Type B pancreatic cell (in vitro differentiated cells): Measurements from ENCODE around the gene EPN1. TPM values are rescaled to one million over a fixed set of nuclear protein-coding genes. Genes with fewer than 3 reads are reported as not detected.

Source experiments
- DNase-seq: peaks from one replicate; pipeline ENCODE4 v3.0.0; 2021; ENCODE audit warnings: mixed read lengths; ENCODE audit not compliant: unreplicated experiment; ENCODE audit errors: extremely low spot score
- H3K27ac Mint-ChIP-seq: 2 replicates; pipeline ENCODE4 v1.8.0; 2021; ENCODE audit warnings: mild to moderate bottlenecking, mixed read lengths
- H3K27me3 Mint-ChIP-seq: 2 replicates; pipeline ENCODE4 v1.8.0; 2021; ENCODE audit warnings: mixed read lengths
- H3K36me3 Mint-ChIP-seq: 2 replicates; pipeline ENCODE4 v1.8.0; 2021; ENCODE audit warnings: mixed read lengths
- H3K4me1 Mint-ChIP-seq: one replicate; pipeline ENCODE4 v1.8.0; 2021; ENCODE audit warnings: mixed read lengths; ENCODE audit not compliant: unreplicated experiment
- H3K4me3 Mint-ChIP-seq: 2 replicates; pipeline ENCODE4 v1.8.0; 2021; ENCODE audit warnings: mild to moderate bottlenecking, mixed read lengths
- H3K9me3 Mint-ChIP-seq: 2 replicates; pipeline ENCODE4 v1.8.0; 2021; ENCODE audit warnings: mixed read lengths
- long read RNA-seq: library from polyadenylated mRNA; unstranded; transcript quantifications from one replicate; pipeline ENCODE4 v2.0.0, GENCODE V29; 2020
- total RNA-seq: library from RNA; stranded (reverse); gene quantifications from 2 replicates; pipeline ENCODE4 v1.2.1, GENCODE V29; 2021; ENCODE audit warnings: low replicate concordance
- TF ChIP-seq, protein P1 (sequence below): fragments of 200-600 bp; sonication (generic); conservative IDR thresholded peaks from 2 replicates; pipeline ENCODE4 v1.5.0; 2021; ENCODE audit warnings: antibody characterized with exemption, mild to moderate bottlenecking

EPN1 gene
- 121 and 127 TPM in 2 replicates for total RNA-seq
- long read RNA-seq = 0 reads

DNA sequence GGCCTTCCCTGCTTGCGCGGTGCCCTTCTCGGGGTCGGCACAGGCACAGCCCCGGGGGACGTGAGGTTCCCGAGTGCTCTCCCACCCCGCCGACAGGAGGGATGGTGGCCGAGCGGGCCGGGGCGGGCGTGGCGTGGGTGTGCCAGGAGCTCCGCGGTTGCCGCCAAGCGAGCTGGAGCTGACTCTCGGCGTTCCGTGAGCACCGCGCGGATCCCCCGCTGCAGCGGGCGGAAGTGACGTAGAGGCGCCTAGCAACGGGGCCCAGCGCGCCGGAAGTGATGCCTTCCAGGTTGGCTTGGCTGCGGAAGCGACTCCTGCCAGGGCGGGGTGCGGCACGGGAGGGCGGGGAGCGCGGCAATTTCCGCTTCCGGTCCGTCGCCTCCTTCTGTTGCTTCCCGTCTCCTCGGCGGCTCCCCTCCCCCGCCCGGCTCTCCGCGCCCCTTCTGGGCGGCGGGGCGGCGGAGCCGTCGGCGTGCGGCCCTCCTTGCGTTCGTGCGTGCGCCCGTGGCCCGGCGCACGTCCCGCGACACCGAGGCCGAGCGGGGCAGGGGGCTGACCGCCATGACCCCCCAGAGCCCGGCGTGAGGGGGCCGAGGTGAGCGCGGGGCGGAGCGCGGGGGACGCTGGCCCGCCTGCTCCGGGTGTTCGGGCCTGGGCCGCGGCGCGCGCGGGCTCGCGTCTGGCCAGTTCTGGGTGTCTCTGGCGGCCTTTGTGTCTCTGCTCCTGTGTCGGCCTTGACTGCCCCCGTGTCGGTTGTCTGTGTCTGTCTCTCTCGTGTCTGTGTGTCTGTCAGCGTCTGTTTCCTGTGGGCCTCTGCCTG lies at the start of gene EPN1:
Gene EPN1 (plus strand): TSS at position 386 of the 820 bp plus-strand sequence. CDS start 3,402 bp downstream, outside the sequence.
- Mint-ChIP-seq H3K27ac (peak within 1 kb of the TSS; percentile 93), H3K4me1 (peaks cover 22% of the 10 kb centered on the region), H3K36me3 (peaks cover 7% of the 10 kb centered on the region), H3K9me3 (no peaks in the 10 kb centered on the region), H3K4me3 (peak within 1 kb of the TSS; percentile 97), H3K27me3 (no peaks in the 10 kb centered on the region)
- DNase-seq = peak; percentile 99
- TF ChIP-seq, protein P1, sequence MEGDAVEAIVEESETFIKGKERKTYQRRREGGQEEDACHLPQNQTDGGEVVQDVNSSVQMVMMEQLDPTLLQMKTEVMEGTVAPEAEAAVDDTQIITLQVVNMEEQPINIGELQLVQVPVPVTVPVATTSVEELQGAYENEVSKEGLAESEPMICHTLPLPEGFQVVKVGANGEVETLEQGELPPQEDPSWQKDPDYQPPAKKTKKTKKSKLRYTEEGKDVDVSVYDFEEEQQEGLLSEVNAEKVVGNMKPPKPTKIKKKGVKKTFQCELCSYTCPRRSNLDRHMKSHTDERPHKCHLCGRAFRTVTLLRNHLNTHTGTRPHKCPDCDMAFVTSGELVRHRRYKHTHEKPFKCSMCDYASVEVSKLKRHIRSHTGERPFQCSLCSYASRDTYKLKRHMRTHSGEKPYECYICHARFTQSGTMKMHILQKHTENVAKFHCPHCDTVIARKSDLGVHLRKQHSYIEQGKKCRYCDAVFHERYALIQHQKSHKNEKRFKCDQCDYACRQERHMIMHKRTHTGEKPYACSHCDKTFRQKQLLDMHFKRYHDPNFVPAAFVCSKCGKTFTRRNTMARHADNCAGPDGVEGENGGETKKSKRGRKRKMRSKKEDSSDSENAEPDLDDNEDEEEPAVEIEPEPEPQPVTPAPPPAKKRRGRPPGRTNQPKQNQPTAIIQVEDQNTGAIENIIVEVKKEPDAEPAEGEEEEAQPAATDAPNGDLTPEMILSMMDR = no peak

DNA sequence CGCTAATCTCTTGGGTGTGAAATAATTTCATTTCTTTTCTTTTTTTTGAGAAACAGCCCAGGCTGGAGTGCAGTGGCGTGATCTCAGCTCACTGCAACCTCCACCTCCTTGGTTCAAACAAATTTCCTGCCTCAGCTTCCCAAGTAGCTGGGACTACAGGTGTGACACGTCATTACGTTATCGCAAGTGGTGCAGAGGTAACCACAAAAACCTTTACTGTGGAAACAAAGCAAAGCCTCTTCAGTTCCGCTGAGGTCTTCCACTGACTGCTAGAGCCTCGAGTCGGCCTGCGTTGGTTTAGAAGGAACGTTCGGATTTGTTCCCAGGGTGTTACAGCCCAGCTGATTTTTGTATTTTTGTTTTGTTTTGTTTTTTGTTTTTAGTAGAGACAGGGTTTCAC lies 48.7 kb upstream of the EPN1 start:
- Mint-ChIP-seq H3K27me3 (no peaks in the 10 kb centered on the region), H3K27ac (no peak overlapping the region), H3K4me1 (peaks cover 14% of the 10 kb centered on the region), H3K4me3 (no peak overlapping the region), H3K9me3 (no peaks in the 10 kb centered on the region), H3K36me3 (no peaks in the 10 kb centered on the region)
- no peak for DNase-seq
- TF ChIP-seq, protein P1 = no peak

DNA sequence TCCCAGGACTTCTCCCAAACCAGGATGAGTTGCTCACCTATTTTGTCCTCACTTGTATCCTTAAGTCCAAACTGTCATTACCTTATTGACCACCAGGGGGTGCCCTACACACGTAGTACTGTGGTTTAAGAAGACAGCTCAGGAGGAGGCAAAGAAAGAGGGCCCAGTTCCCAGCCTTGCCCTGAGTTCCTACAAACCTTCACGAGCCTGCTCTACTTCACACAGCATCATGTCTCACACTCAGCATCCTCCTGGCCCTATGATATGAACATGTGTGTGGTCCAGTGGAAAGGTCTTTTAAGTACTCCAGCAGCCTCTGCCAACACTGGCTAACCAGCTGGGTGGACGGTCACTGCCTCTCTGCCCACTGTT lies 42.6 kb upstream of the EPN1 start:
- Mint-ChIP-seq H3K27ac (peak overlapping the region; percentile 76), H3K9me3 (no peaks in the 10 kb centered on the region), H3K4me3 (peak overlapping the region; percentile 74), H3K27me3 (no peaks in the 10 kb centered on the region), H3K36me3 (peaks cover 8% of the 10 kb centered on the region), H3K4me1 (peaks cover 27% of the 10 kb centered on the region)
- DNase-seq = no peak
- TF ChIP-seq, protein P1 = peak; percentile 90

DNA sequence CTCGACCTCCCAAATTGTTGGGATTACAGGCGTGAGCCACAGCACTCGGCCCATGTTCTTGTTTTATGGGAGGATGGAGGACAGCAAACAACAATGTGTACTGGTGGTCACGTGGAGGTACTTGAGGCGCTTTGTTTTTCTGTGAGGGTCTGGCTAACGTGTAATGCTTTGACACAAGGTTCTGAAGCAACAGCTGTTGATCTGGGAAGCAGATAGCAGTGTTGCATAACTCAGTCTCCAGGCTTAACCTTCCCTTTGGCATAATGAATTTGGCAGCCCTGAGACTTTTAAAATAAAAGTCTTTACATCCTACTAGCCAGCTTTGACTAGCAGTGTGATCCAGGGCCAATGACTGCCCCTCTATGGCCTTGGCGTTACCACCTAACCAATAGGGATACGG lies 41.2 kb upstream of the EPN1 start:
- H3K27me3 Mint-ChIP-seq = no peaks in the 10 kb centered on the region
- H3K4me3 Mint-ChIP-seq = no peak overlapping the region
- TF ChIP-seq, protein P1 = no peak
- peaks cover 14% of the 10 kb centered on the region for H3K36me3 Mint-ChIP-seq
- H3K27ac Mint-ChIP-seq = peak overlapping the region; percentile 99
- no peak for DNase-seq
- H3K4me1 Mint-ChIP-seq = peaks cover 33% of the 10 kb centered on the region
- H3K9me3 Mint-ChIP-seq = no peaks in the 10 kb centered on the region

DNA sequence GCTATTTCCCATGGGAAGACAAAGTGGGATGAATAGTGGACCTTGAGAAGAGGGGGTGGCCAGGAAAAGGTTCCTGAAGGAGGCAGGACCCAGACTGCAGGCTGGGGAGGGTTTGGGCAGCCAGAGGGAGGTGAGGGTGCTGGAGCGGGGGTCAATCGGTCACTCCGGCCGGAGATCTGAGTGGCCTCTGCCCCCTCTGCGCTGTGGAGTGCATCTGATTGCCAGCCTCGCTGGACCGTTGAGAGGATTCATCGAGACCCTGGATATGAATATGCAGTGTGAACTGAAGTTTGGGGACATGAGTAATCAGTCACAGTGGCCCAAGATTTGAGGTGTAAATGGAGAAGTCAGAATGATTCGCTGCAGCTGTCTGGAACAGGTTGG lies 39.7 kb upstream of the EPN1 start:
- H3K9me3 Mint-ChIP-seq = no peaks in the 10 kb centered on the region
- TF ChIP-seq, protein P1 = no peak
- peaks cover 17% of the 10 kb centered on the region for H3K36me3 Mint-ChIP-seq
- peak overlapping the region; percentile 100 for H3K4me3 Mint-ChIP-seq
- DNase-seq = no peak
- H3K27me3 Mint-ChIP-seq = no peaks in the 10 kb centered on the region
- peak overlapping the region; percentile 99 for H3K27ac Mint-ChIP-seq
- H3K4me1 Mint-ChIP-seq = peaks cover 38% of the 10 kb centered on the region
